Suprapubic skin (tissue), 4 donors: Measurements from ENCODE around the gene BHLHA15.

Experiments used
- CTCF ChIP-seq, 2 donors: fragments of 200-600 bp in 1 of 2; fragments of 450-650 bp in 1 of 2; sonication (generic) in 1 of 2; IDR thresholded peaks; one replicate each; pipeline ENCODE4 v1.5.1; 2016 to 2019; ENCODE audit warnings: antibody characterized with exemption in 2 of 2, mild to moderate bottlenecking in 1 of 2, moderate library complexity in 1 of 2
- EP300 ChIP-seq: sonication (generic); formaldehyde crosslinking; IDR thresholded peaks from one replicate; pipeline ENCODE4 v1.6.1; 2017; ENCODE audit warnings: antibody characterized with exemption
- POLR2A ChIP-seq, 2 donors: fragments of 450-650 bp; IDR thresholded peaks; one replicate each; pipeline ENCODE4 v1.6.1; 2017; ENCODE audit warnings: antibody characterized with exemption in 2 of 2, mild to moderate bottlenecking in 2 of 2, moderate library complexity in 2 of 2
- POLR2AphosphoS5 ChIP-seq, 3 donors: sonication (generic); formaldehyde crosslinking; IDR thresholded peaks; one replicate each; pipeline ENCODE4 v1.6.1; 2017; ENCODE audit warnings: antibody characterized with exemption in 3 of 3

- no peak for TF ChIP-seq POLR2A (IDR thresholded peaks at IDR 0.05)
- TF ChIP-seq EP300 = no peak
- TF ChIP-seq CTCF (IDR thresholded peaks at IDR 0.05) = no peak
- no peak for TF ChIP-seq POLR2AphosphoS5 (IDR thresholded peaks at IDR 0.05)
Measured at GRCh38 chr7:98215561-98216495, 4.6 kb downstream of the BHLHA15 start.
